GM12878 (cell line): Measurements from ENCODE around the gene TDRD7. TPM values are rescaled to one million over a fixed set of nuclear protein-coding genes. Genes with fewer than 3 reads are reported as not detected.

Experiments
- ATAC-seq: fragments of 200-7000 bp; cut with Tn5 transposase; 3 replicates; pipeline ENCODE4 v1.9.1; 2020; ENCODE audit warnings: mild to moderate bottlenecking, moderate library complexity
- BruUV-seq: library from RNA; stranded (reverse); fragments of 400-500 nt; replicated peaks from 2 replicates; lab custom pipeline; 2021; lab: Mats Ljungman, UMichigan
- CTCF ChIA-PET: fragments of 300-600 bp; sonication (Branson Sonifier 250); formaldehyde crosslinking; extraction: SDS; loops from one replicate; lab custom pipeline; 2021; ENCODE audit warnings: inconsistent platforms; lab: Yijun Ruan, JAX
- POLR2A ChIA-PET: fragments of 350-600 bp; formaldehyde crosslinking; extraction: SDS; loops from one replicate; lab custom pipeline; 2021; ENCODE audit warnings: inconsistent platforms; lab: Charles Lee
- RAD21 ChIA-PET: fragments of 300-600 bp; sonication (Branson Sonifier 250); formaldehyde crosslinking; loops from one replicate; lab custom pipeline; 2023; ENCODE audit warnings: antibody characterized with exemption; ENCODE audit not compliant: unreplicated experiment; lab: Charles Lee
- SMC1A ChIA-PET: fragments of 300-600 bp; sonication (Branson Sonifier 250); formaldehyde crosslinking; loops from one replicate; lab custom pipeline; 2023; ENCODE audit not compliant: unreplicated experiment, uncharacterized antibody; lab: Charles Lee
- DNase-seq: peaks from one replicate; pipeline ENCODE4 v3.0.0-alpha.2; 2011; ENCODE audit warnings: low read depth, low spot score
- FAIRE-seq: peaks from 3 replicates; lab custom pipeline; 2011; peaks lifted over from hg19 to GRCh38; lab: Jason Lieb, UNC
- H2AFZ ChIP-seq: 2 replicates; pipeline ENCODE4 v1.6.0; 2011; ENCODE audit warnings: low read depth, low read length, control low read depth; ENCODE audit not compliant: control insufficient read depth
- H3K27ac ChIP-seq: 2 replicates; pipeline ENCODE4 v1.5.1; 2011; ENCODE audit warnings: control low read depth; ENCODE audit not compliant: control insufficient read depth, insufficient read depth
- H3K27me3 ChIP-seq, 2 experiments: replicated peaks in 1 of 2; 2 replicates each; pipeline versions ENCODE4 v1.6.0 to v1.6.1; 2011; ENCODE audit warnings: low read length in 1 of 2; ENCODE audit not compliant: control insufficient read depth in 2 of 2, insufficient read depth in 2 of 2
- H3K36me3 ChIP-seq, 2 experiments: 2 replicates each; pipeline ENCODE4 v1.5.1; 2011; ENCODE audit warnings: low read length in 1 of 2; ENCODE audit not compliant: control insufficient read depth in 2 of 2, insufficient read depth in 2 of 2
- H3K4me1 ChIP-seq: 2 replicates; pipeline ENCODE4 v1.6.1; 2011; ENCODE audit warnings: mild to moderate bottlenecking, low read length, moderate library complexity, mixed read lengths; ENCODE audit not compliant: control insufficient read depth, insufficient read depth
- H3K4me2 ChIP-seq: 2 replicates; pipeline ENCODE4 v1.6.0; 2011; ENCODE audit warnings: control low read depth; ENCODE audit not compliant: control insufficient read depth, insufficient read depth
- H3K4me3 ChIP-seq: fragments of 200-600 bp; sonication (generic); 2 replicates; pipeline ENCODE4 v1.5.1; 2016
- H3K79me2 ChIP-seq: 2 replicates; pipeline ENCODE4 v1.6.0; 2011; ENCODE audit warnings: low read length; ENCODE audit not compliant: control insufficient read depth, insufficient read depth
- H3K9ac ChIP-seq: 2 replicates; pipeline ENCODE4 v1.8.0; 2011; ENCODE audit warnings: low read length, control low read depth, mixed read lengths; ENCODE audit not compliant: control insufficient read depth, insufficient read depth
- H3K9me3 ChIP-seq: replicated peaks from 3 replicates; pipeline ENCODE4 v1.5.1; 2011; ENCODE audit warnings: mild to moderate bottlenecking, low read length; ENCODE audit not compliant: control insufficient read depth, insufficient read depth
- H4K20me1 ChIP-seq: 2 replicates; pipeline ENCODE4 v1.6.0; 2011; ENCODE audit not compliant: control insufficient read depth, insufficient read depth
- ASH2L ChIP-seq: fragments of 300-600, 200-600 bp; sonication (generic); IDR thresholded peaks from 2 replicates; pipeline ENCODE4 v1.6.1; 2017; ENCODE audit warnings: low read depth, mild to moderate bottlenecking, borderline replicate concordance
- CBFB ChIP-seq: IDR thresholded peaks from 2 replicates; pipeline ENCODE4 v1.6.1; 2016; ENCODE audit warnings: antibody characterized with exemption, low read depth
- CBX5 ChIP-seq: sonication (generic); IDR thresholded peaks from 2 replicates; pipeline ENCODE4 v1.6.1; 2016; ENCODE audit warnings: low read depth, moderate library complexity, mild to moderate bottlenecking, inconsistent platforms
- CHD1 ChIP-seq: IDR thresholded peaks from 2 replicates; pipeline ENCODE4 v1.6.1; 2012; ENCODE audit warnings: low read depth, low read length, improper control_type of control experiment
- CHD4 ChIP-seq: fragments of 200-600 bp; sonication (generic); IDR thresholded peaks from 2 replicates; pipeline ENCODE4 v1.6.1; 2016; ENCODE audit warnings: mild to moderate bottlenecking
- EED ChIP-seq: sonication (generic); IDR thresholded peaks from 2 replicates; pipeline ENCODE4 v1.6.1; 2016; ENCODE audit warnings: antibody characterized with exemption, low read depth
- GABPA ChIP-seq: IDR thresholded peaks from 2 replicates; pipeline ENCODE4 v1.6.1; 2014; ENCODE audit warnings: antibody characterized with exemption, low read depth, mild to moderate bottlenecking, inconsistent platforms
- KLF5 ChIP-seq: fragments of 450-650 bp; IDR thresholded peaks from 2 replicates; pipeline ENCODE4 v1.6.1; 2014; ENCODE audit warnings: mild to moderate bottlenecking; ENCODE audit not compliant: partially characterized antibody
- NFIC ChIP-seq: IDR thresholded peaks from 2 replicates; pipeline ENCODE4 v1.6.1; 2012; ENCODE audit warnings: low read depth, mild to moderate bottlenecking, inconsistent platforms, low read length, moderate library complexity
- SIX5 ChIP-seq: IDR thresholded peaks from 2 replicates; pipeline ENCODE4 v1.6.1; 2011; ENCODE audit warnings: mild to moderate bottlenecking, low read depth, low read length, moderate library complexity; ENCODE audit not compliant: severe bottlenecking
- SREBF1 ChIP-seq: IDR thresholded peaks from 2 replicates; pipeline ENCODE4 v1.6.1; 2012; ENCODE audit warnings: mild to moderate bottlenecking, low read length
- TARDBP ChIP-seq: IDR thresholded peaks from 2 replicates; pipeline ENCODE4 v1.6.1; 2016; ENCODE audit warnings: borderline replicate concordance
- WGBS: methylation state at CpG from one replicate; pipeline ENCODE4 v1.1.6; 2016; ENCODE audit warnings: low lambda C conversion rate; ENCODE audit not compliant: insufficient replicate concordance, insufficient coverage; ENCODE audit errors: missing lambda C conversion rate; 5-methylcytosine and 5-hydroxymethylcytosine counted together
- in situ Hi-C: fragments of 300-500 bp; cut with MboI; formaldehyde crosslinking; loops from 9 replicates; pipeline ENCODE4 v1.14.3; 2018; ENCODE audit warnings: mixed read lengths
- intact Hi-C: fragments of 100-400 bp; cut with micrococcal nuclease; formaldehyde crosslinking; loops from one replicate; pipeline ENCODE4 v1.14.2; 2022; ENCODE audit not compliant: unreplicated experiment
- polyA plus RNA-seq, 11 experiments: library from polyadenylated mRNA; depleted of rRNA in 4 of 11; unstranded in 6 of 11; stranded (reverse) in 5 of 11; fragments of >200 nt; fragmentation: Nextera tagmentation in 4 of 11; fragmentation: Illumina TruSeq in 1 of 11; extraction: Ambion mirVana in 4 of 11; extraction: Trizol in 1 of 11; gene quantifications; 1 replicate in 1 of 11; 2 replicates in 10 of 11; pipeline versions ENCODE4 v1.2.1 to v1.2.3, GENCODE V29; 2011 to 2016; ENCODE audit warnings: inconsistent platforms in 2 of 11, missing spikeins in 2 of 11, low read depth in 1 of 11
- total RNA-seq, 4 experiments: library from RNA; depleted of rRNA in 3 of 4; stranded (reverse); fragments of >200 nt in 3 of 4; fragmentation: Illumina TruSeq in 1 of 4; extraction: Trizol in 1 of 4; gene quantifications; 2 replicates each; pipeline versions ENCODE4 v1.2.1 to v1.2.3, GENCODE V29; 2013 to 2021
- TF ChIP-seq, protein P1 (sequence below): IDR thresholded peaks from 2 replicates; pipeline ENCODE4 v1.6.1; 2012; ENCODE audit warnings: mild to moderate bottlenecking, low read depth, low read length
- TF ChIP-seq, protein P2 (sequence below): fragments of 450-650 bp; IDR thresholded peaks from 2 replicates; pipeline ENCODE4 v1.6.1; 2016; ENCODE audit warnings: mild to moderate bottlenecking
- TF ChIP-seq, protein P3 (sequence below): fragments of 450-650 bp; formaldehyde crosslinking; IDR thresholded peaks from 2 replicates; pipeline ENCODE4 v1.4.0; 2022; ENCODE audit warnings: mild to moderate bottlenecking, moderate library complexity

TDRD7 gene
- total and polyA plus RNA-seq, 10 of the 15 experiments (the other 5 are each of a cell fraction or from before 2014, with no cell fraction given): 5.7 to 26.4 (median 16.2) TPM

DNA sequence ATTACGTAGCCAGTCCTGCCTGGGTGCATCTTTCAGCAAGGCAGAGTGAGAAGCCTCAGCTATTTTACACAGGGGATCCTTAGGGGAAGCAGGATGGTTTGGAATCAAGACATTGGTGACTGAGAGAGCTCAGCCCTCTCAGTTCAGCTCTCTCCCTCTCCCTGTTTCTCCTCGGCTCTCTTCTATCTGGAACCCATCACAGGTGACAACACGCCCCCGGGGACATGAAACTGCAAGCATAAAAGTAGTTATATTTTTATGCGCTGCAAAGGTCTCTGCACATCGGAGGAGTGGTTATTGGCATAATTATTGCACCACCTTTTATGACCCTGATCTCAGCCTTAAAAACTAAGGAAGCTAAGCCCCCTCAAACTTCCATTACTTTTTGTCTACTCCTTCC, 103.8 kb downstream of the TDRD7 start:
- 54% methylated on average over 6 of the region's 6 CpGs for WGBS
- RAD21 ChIA-PET: interaction anchor here (0.7 kb wide), 1 partner anchor 46 kb away, joined by 5 read pairs; no protein-coding TSS in a partner anchor
- TF ChIP-seq EED (no peak), KLF5 (no peak), ASH2L (no peak), GABPA (no peak), SREBF1 (no peak), CBX5 (no peak), CHD1 (no peak), NFIC (no peak), SIX5 (no peak), CHD4 (no peak), TARDBP (no peak), CBFB (no peak)
- TF ChIP-seq, protein P1, sequence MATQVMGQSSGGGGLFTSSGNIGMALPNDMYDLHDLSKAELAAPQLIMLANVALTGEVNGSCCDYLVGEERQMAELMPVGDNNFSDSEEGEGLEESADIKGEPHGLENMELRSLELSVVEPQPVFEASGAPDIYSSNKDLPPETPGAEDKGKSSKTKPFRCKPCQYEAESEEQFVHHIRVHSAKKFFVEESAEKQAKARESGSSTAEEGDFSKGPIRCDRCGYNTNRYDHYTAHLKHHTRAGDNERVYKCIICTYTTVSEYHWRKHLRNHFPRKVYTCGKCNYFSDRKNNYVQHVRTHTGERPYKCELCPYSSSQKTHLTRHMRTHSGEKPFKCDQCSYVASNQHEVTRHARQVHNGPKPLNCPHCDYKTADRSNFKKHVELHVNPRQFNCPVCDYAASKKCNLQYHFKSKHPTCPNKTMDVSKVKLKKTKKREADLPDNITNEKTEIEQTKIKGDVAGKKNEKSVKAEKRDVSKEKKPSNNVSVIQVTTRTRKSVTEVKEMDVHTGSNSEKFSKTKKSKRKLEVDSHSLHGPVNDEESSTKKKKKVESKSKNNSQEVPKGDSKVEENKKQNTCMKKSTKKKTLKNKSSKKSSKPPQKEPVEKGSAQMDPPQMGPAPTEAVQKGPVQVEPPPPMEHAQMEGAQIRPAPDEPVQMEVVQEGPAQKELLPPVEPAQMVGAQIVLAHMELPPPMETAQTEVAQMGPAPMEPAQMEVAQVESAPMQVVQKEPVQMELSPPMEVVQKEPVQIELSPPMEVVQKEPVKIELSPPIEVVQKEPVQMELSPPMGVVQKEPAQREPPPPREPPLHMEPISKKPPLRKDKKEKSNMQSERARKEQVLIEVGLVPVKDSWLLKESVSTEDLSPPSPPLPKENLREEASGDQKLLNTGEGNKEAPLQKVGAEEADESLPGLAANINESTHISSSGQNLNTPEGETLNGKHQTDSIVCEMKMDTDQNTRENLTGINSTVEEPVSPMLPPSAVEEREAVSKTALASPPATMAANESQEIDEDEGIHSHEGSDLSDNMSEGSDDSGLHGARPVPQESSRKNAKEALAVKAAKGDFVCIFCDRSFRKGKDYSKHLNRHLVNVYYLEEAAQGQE: no peak
- TF ChIP-seq, protein P2, sequence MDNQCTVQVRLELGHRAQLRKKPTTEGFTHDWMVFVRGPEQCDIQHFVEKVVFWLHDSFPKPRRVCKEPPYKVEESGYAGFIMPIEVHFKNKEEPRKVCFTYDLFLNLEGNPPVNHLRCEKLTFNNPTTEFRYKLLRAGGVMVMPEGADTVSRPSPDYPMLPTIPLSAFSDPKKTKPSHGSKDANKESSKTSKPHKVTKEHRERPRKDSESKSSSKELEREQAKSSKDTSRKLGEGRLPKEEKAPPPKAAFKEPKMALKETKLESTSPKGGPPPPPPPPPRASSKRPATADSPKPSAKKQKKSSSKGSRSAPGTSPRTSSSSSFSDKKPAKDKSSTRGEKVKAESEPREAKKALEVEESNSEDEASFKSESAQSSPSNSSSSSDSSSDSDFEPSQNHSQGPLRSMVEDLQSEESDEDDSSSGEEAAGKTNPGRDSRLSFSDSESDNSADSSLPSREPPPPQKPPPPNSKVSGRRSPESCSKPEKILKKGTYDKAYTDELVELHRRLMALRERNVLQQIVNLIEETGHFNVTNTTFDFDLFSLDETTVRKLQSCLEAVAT: no peak
- TF ChIP-seq, protein P3, sequence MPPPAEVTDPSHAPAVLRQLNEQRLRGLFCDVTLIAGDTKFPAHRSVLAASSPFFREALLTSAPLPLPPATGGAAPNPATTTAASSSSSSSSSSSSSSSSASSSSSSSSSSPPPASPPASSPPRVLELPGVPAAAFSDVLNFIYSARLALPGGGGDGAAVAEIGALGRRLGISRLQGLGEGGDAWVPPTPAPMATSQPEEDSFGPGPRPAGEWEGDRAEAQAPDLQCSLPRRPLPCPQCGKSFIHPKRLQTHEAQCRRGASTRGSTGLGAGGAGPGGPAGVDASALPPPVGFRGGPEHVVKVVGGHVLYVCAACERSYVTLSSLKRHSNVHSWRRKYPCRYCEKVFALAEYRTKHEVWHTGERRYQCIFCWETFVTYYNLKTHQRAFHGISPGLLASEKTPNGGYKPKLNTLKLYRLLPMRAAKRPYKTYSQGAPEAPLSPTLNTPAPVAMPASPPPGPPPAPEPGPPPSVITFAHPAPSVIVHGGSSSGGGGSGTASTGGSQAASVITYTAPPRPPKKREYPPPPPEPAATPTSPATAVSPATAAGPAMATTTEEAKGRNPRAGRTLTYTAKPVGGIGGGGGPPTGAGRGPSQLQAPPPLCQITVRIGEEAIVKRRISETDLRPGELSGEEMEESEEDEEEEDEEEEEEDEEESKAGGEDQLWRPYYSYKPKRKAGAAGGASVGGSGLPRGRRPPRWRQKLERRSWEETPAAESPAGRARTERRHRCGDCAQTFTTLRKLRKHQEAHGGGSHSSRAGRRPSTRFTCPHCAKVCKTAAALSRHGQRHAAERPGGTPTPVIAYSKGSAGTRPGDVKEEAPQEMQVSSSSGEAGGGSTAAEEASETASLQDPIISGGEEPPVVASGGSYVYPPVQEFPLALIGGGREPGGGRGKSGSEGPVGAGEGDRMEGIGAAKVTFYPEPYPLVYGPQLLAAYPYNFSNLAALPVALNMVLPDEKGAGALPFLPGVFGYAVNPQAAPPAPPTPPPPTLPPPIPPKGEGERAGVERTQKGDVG (CRISPR knock-in tag): no peak

More for the DNA sequence above, 103.8 kb downstream of the TDRD7 start:
- CTCF ChIA-PET: interaction anchor here (0.7 to 3.3 kb wide), 4 partner anchors 10 to 46 kb away, joined by 3 to 19 read pairs (median 6); partner anchors contain the start of gene TMOD1
- DNase-seq (no peak), FAIRE-seq (no peak), ATAC-seq (no peak)
- SMC1A ChIA-PET: interaction anchor here (0.6 to 2.6 kb wide), 4 partner anchors 9 to 83 kb away, joined by 3 to 7 read pairs (median 4); partner anchors contain the start of gene TMOD1
- peaks cover 0 to 2% of the 10 kb centered on the region in 2 experiments; a peak in 1 of 4 replicates for H3K36me3 ChIP-seq
- H4K20me1 ChIP-seq: no peaks in the 10 kb centered on the region
- in situ Hi-C loops: no loop called here
- no peak overlapping the region for H3K4me2 ChIP-seq
- intact Hi-C loops: no loop called here
- H3K4me1 ChIP-seq: peaks cover 29% of the 10 kb centered on the region
- peaks cover 25% of the 10 kb centered on the region for H3K79me2 ChIP-seq
- no peak overlapping the region for H3K27ac ChIP-seq
- POLR2A ChIA-PET: interaction anchor here (0.6 to 1.3 kb wide), 4 partner anchors 12 to 83 kb away, joined by 3 to 7 read pairs (median 4); no protein-coding TSS in a partner anchor
- peaks cover 3% of the 10 kb centered on the region; the same call in 2 of the 3 replicates for H3K9me3 ChIP-seq
- no peak overlapping the region for H3K4me3 ChIP-seq
- H2AFZ ChIP-seq: no peak overlapping the region
- no peaks in the 10 kb centered on the region for H3K27me3 ChIP-seq
- BruUV-seq: no TSS peak
- H3K9ac ChIP-seq: no peak overlapping the region
